ENCODE data around the gene MACROD2.

Gene MACROD2

DNA sequence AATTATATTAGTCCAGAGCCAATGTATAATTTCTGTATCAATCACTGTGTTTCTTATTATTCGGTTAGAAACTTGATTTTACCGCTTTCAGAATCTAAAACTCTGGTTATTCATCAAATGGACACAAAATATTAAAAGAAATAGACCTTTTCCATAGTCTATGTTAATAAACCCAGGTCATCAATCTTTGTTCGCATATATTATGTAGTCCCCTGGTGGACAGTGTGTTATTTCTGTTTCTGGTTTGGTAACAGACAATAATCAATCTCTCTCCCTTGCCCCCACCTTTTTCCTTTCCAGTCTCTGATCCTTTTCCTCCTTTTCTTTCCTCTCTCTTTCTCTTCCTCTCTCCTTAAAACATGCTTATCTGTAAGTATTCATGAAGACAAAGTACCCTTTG, 203.1 kb downstream of the MACROD2 start:
- H3K4me3 ChIP-seq (ENCODE audit: low read depth, low read length) = no peak overlapping the region
- no peaks in the 10 kb centered on the region for H3K36me3 ChIP-seq (ENCODE audit: control insufficient read depth in 2 of 2, insufficient read depth in 1 of 2, low read length in 2 of 2)
- no peak overlapping the region for H3K27ac ChIP-seq (ENCODE audit: extremely low read depth, low read depth, low read length)
- TF ChIP-seq, protein P1, sequence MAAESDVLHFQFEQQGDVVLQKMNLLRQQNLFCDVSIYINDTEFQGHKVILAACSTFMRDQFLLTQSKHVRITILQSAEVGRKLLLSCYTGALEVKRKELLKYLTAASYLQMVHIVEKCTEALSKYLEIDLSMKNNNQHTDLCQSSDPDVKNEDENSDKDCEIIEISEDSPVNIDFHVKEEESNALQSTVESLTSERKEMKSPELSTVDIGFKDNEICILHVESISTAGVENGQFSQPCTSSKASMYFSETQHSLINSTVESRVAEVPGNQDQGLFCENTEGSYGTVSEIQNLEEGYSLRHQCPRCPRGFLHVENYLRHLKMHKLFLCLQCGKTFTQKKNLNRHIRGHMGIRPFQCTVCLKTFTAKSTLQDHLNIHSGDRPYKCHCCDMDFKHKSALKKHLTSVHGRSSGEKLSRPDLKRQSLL (tag by site-specific recombination; IDR thresholded peaks at IDR 0.05) = no peak
- no peaks in the 10 kb centered on the region for H3K4me1 ChIP-seq (ENCODE audit: control insufficient read depth, insufficient read depth, low read length)
- ChIA-PET POLR2A (no interaction called here), CTCF (interaction anchor here (1.0 kb wide), 2 partner anchors 13 to 45 kb away, joined by 3 read pairs; no protein-coding TSS in a partner anchor)
- no peaks in the 10 kb centered on the region for H3K9me3 ChIP-seq (ENCODE audit: control insufficient read depth, insufficient read depth, low read depth, low read length)

DNA sequence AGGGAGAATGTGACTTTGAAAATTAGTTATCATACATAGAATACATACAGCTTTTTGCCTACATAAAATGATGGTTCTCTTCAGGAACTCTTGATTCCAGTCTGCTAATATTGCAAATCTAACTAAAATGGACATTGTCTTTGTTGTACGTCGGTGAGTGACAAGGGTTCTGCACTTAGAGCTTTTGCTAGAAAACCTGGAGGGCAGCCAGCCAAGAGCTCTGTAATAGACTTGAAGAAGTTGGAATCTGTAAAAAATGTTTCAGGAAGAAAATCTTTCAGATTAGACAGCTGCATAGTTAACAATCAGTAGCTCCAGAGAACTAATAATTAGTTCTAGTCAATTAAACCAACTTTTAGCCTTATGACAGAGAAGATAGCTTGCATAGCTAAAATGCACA, 203.8 kb downstream of the MACROD2 start:
- TF ChIP-seq ZNF530 (tag by site-specific recombination; IDR thresholded peaks at IDR 0.05; ENCODE audit: low read depth) (no peak), SCRT1 (tag by site-specific recombination; IDR thresholded peaks at IDR 0.05; ENCODE audit: borderline replicate concordance) (no peak), ZNF792 (tag by site-specific recombination; IDR thresholded peaks at IDR 0.05) (no peak), SALL2 (tag by site-specific recombination; IDR thresholded peaks at IDR 0.05; ENCODE audit: borderline replicate concordance) (no peak), GLI4 (tag by site-specific recombination; IDR thresholded peaks at IDR 0.05) (no peak), PRDM1 (tag by site-specific recombination; IDR thresholded peaks at IDR 0.05) (no peak), ZNF175 (tag by site-specific recombination; IDR thresholded peaks at IDR 0.05) (no peak), ZSCAN16 (tag by site-specific recombination; IDR thresholded peaks at IDR 0.05) (no peak), ZNF596 (tag by site-specific recombination; IDR thresholded peaks at IDR 0.05) (no peak), ZBTB8A (tag by site-specific recombination; IDR thresholded peaks at IDR 0.05) (no peak), ZNF184 (tag by site-specific recombination; IDR thresholded peaks at IDR 0.05) (no peak), ZNF785 (tag by site-specific recombination; IDR thresholded peaks at IDR 0.05) (no peak), ZNF366 (tag by site-specific recombination; conservative IDR thresholded peaks at IDR 0.05) (no peak), SP7 (tag by site-specific recombination; IDR thresholded peaks at IDR 0.05) (no peak), ZNF37A (tag by site-specific recombination; IDR thresholded peaks at IDR 0.05) (no peak), ZNF560 (tag by site-specific recombination; IDR thresholded peaks at IDR 0.05; ENCODE audit: borderline replicate concordance) (no peak)
- TF ChIP-seq, protein P2, sequence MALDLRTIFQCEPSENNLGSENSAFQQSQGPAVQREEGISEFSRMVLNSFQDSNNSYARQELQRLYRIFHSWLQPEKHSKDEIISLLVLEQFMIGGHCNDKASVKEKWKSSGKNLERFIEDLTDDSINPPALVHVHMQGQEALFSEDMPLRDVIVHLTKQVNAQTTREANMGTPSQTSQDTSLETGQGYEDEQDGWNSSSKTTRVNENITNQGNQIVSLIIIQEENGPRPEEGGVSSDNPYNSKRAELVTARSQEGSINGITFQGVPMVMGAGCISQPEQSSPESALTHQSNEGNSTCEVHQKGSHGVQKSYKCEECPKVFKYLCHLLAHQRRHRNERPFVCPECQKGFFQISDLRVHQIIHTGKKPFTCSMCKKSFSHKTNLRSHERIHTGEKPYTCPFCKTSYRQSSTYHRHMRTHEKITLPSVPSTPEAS (tag by site-specific recombination; IDR thresholded peaks at IDR 0.05) = no peak
- TF ChIP-seq, protein P3, sequence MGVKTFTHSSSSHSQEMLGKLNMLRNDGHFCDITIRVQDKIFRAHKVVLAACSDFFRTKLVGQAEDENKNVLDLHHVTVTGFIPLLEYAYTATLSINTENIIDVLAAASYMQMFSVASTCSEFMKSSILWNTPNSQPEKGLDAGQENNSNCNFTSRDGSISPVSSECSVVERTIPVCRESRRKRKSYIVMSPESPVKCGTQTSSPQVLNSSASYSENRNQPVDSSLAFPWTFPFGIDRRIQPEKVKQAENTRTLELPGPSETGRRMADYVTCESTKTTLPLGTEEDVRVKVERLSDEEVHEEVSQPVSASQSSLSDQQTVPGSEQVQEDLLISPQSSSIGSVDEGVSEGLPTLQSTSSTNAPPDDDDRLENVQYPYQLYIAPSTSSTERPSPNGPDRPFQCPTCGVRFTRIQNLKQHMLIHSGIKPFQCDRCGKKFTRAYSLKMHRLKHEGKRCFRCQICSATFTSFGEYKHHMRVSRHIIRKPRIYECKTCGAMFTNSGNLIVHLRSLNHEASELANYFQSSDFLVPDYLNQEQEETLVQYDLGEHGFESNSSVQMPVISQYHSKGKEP (tag by site-specific recombination; IDR thresholded peaks at IDR 0.05) = no peak
- TF ChIP-seq, protein P4, sequence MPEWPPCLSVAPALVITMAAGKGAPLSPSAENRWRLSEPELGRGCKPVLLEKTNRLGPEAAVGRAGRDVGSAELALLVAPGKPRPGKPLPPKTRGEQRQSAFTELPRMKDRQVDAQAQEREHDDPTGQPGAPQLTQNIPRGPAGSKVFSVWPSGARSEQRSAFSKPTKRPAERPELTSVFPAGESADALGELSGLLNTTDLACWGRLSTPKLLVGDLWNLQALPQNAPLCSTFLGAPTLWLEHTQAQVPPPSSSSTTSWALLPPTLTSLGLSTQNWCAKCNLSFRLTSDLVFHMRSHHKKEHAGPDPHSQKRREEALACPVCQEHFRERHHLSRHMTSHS (tag by site-specific recombination; IDR thresholded peaks at IDR 0.05) = no peak
- TF ChIP-seq, protein P5, sequence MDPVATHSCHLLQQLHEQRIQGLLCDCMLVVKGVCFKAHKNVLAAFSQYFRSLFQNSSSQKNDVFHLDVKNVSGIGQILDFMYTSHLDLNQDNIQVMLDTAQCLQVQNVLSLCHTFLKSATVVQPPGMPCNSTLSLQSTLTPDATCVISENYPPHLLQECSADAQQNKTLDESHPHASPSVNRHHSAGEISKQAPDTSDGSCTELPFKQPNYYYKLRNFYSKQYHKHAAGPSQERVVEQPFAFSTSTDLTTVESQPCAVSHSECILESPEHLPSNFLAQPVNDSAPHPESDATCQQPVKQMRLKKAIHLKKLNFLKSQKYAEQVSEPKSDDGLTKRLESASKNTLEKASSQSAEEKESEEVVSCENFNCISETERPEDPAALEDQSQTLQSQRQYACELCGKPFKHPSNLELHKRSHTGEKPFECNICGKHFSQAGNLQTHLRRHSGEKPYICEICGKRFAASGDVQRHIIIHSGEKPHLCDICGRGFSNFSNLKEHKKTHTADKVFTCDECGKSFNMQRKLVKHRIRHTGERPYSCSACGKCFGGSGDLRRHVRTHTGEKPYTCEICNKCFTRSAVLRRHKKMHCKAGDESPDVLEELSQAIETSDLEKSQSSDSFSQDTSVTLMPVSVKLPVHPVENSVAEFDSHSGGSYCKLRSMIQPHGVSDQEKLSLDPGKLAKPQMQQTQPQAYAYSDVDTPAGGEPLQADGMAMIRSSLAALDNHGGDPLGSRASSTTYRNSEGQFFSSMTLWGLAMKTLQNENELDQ (tag by site-specific recombination; IDR thresholded peaks at IDR 0.05; ENCODE audit: low read depth) = no peak
- Histone ChIP-seq H3K36me3 (ENCODE audit: control insufficient read depth in 2 of 2, insufficient read depth in 1 of 2, low read length in 2 of 2) (no peaks in the 10 kb centered on the region), H3K9me3 (ENCODE audit: control insufficient read depth, insufficient read depth, low read depth, low read length) (no peaks in the 10 kb centered on the region), H3K27ac (ENCODE audit: extremely low read depth, low read depth, low read length) (no peak overlapping the region), H3K4me1 (ENCODE audit: control insufficient read depth, insufficient read depth, low read length) (no peaks in the 10 kb centered on the region), H3K4me3 (ENCODE audit: low read depth, low read length) (no peak overlapping the region)
- POLR2A ChIA-PET = no interaction called here
- CTCF ChIA-PET = interaction anchor here (1.0 kb wide), 2 partner anchors 14 to 44 kb away, joined by 3 read pairs; no protein-coding TSS in a partner anchor
